Liver (tissue), 9 donors: Measurements from ENCODE around the gene THOC5. TPM values are rescaled to one million over a fixed set of nuclear protein-coding genes. Genes with fewer than 3 reads are reported as not detected.

Source experiments
- DNase-seq: peaks from one replicate; pipeline ENCODE4 v3.0.0-alpha.2; 2017; ENCODE audit warnings: low spot score
- H3K27ac ChIP-seq, 2 donors: one replicate each; pipeline ENCODE4 v1.7.0; 2013; ENCODE audit warnings: inconsistent platforms in 2 of 2, low read length in 2 of 2, control low read depth in 1 of 2, low read depth in 1 of 2, mild to moderate bottlenecking in 1 of 2
- H3K27me3 ChIP-seq, 4 donors: one replicate each; pipeline versions ENCODE4 v1.6.1 to v1.7.0; 2013; ENCODE audit warnings: low read length in 3 of 4, inconsistent platforms in 1 of 4, mild to moderate bottlenecking in 1 of 4, moderate library complexity in 1 of 4; ENCODE audit not compliant: control insufficient read depth in 4 of 4, insufficient read depth in 4 of 4
- H3K36me3 ChIP-seq, 4 donors: one replicate each; pipeline versions ENCODE4 v1.6.1 to v1.7.0; 2013; ENCODE audit warnings: low read length in 3 of 4, mild to moderate bottlenecking in 3 of 4, low read depth in 1 of 4, moderate library complexity in 1 of 4; ENCODE audit not compliant: control insufficient read depth in 4 of 4, insufficient read depth in 3 of 4
- H3K4me1 ChIP-seq, 4 donors: one replicate each; pipeline versions ENCODE4 v1.6.1 to v1.7.0; 2013; ENCODE audit warnings: low read length in 3 of 4, mild to moderate bottlenecking in 3 of 4, moderate library complexity in 1 of 4; ENCODE audit not compliant: control insufficient read depth in 4 of 4, insufficient read depth in 4 of 4
- H3K4me3 ChIP-seq, 3 donors: one replicate each; pipeline versions ENCODE4 v1.6.1 to v1.7.0; 2013; ENCODE audit warnings: low read length in 3 of 3, control low read depth in 1 of 3, low read depth in 1 of 3, mild to moderate bottlenecking in 1 of 3
- H3K9ac ChIP-seq, 2 donors: one replicate each; pipeline ENCODE4 v1.7.0; 2013; ENCODE audit warnings: low read length in 2 of 2, mild to moderate bottlenecking in 2 of 2, moderate library complexity in 2 of 2, control low read depth in 1 of 2, low read depth in 1 of 2
- H3K9me3 ChIP-seq, 4 donors: one replicate each; pipeline versions ENCODE4 v1.6.1 to v1.7.0; 2013; ENCODE audit warnings: low read length in 3 of 4; ENCODE audit not compliant: control insufficient read depth in 4 of 4
- CTCF ChIP-seq: fragments of 150-350 bp; IDR thresholded peaks from 2 replicates; pipeline ENCODE4 v1.5.1; 2017; ENCODE audit warnings: improper control_type of control experiment, low read depth, low read length; ENCODE audit not compliant: missing input control
- FOXA1 ChIP-seq: IDR thresholded peaks from 2 replicates; pipeline ENCODE4 v1.6.1; 2016; ENCODE audit warnings: antibody characterized with exemption
- FOXA2 ChIP-seq: IDR thresholded peaks from 2 replicates; pipeline ENCODE4 v1.6.1; 2016; ENCODE audit warnings: antibody characterized with exemption
- GABPA ChIP-seq, 2 donors: IDR thresholded peaks in 1 of 2; conservative IDR thresholded peaks in 1 of 2; 2 replicates each; pipeline ENCODE4 v1.6.1; 2016; ENCODE audit warnings: antibody characterized with exemption in 2 of 2, mild to moderate bottlenecking in 1 of 2, moderate library complexity in 1 of 2
- HNF4A ChIP-seq, 2 donors: conservative IDR thresholded peaks; 2 replicates each; pipeline ENCODE4 v1.6.1; 2016; ENCODE audit warnings: antibody characterized with exemption in 2 of 2, mild to moderate bottlenecking in 2 of 2
- HNF4G ChIP-seq: IDR thresholded peaks from 2 replicates; pipeline ENCODE4 v1.6.1; 2016; ENCODE audit warnings: antibody characterized with exemption
- NR2F2 ChIP-seq: IDR thresholded peaks from 2 replicates; pipeline ENCODE4 v1.6.1; 2016; ENCODE audit warnings: antibody characterized with exemption
- RXRA ChIP-seq, 2 donors: IDR thresholded peaks; 2 replicates each; pipeline ENCODE4 v1.6.1; 2017 to 2018; ENCODE audit warnings: antibody characterized with exemption in 2 of 2, mild to moderate bottlenecking in 1 of 2
- SP1 ChIP-seq: IDR thresholded peaks from 2 replicates; pipeline ENCODE4 v1.6.1; 2018; ENCODE audit warnings: antibody characterized with exemption, mild to moderate bottlenecking
- TAF1 ChIP-seq: conservative IDR thresholded peaks from 2 replicates; pipeline ENCODE4 v1.6.1; 2016; ENCODE audit warnings: antibody characterized with exemption, mild to moderate bottlenecking
- YY1 ChIP-seq: IDR thresholded peaks from 2 replicates; pipeline ENCODE4 v1.6.1; 2016; ENCODE audit warnings: antibody characterized with exemption, mild to moderate bottlenecking
- WGBS: extraction: QIAGEN DNeasy Blood & Tissue Kit; methylation state at CpG from one replicate; pipeline ENCODE4 v1.1.7; 2013; 5-methylcytosine and 5-hydroxymethylcytosine counted together
- polyA plus RNA-seq, 2 donors: library from polyadenylated mRNA; stranded (reverse) in 1 of 2; unstranded in 1 of 2; fragments of 200-250 nt in 1 of 2; fragments of >200 nt in 1 of 2; fragmentation: Nextera tagmentation in 1 of 2; extraction: Ambion mirVana in 1 of 2; gene quantifications; one replicate each; pipeline versions ENCODE4 v1.2.1 to v1.2.3, GENCODE V29; 2013 to 2015
- total RNA-seq, 2 donors: library from RNA; depleted of rRNA; stranded (reverse); fragments of >200 nt; gene quantifications; one replicate each; pipeline ENCODE4 v1.2.3, GENCODE V29; 2014
- TF ChIP-seq, protein P1 (sequence below): IDR thresholded peaks from 2 replicates; pipeline ENCODE4 v1.6.1; 2016; ENCODE audit warnings: antibody characterized with exemption
- TF ChIP-seq, protein P2 (sequence below): IDR thresholded peaks from 2 replicates; pipeline ENCODE4 v1.6.1; 2016; ENCODE audit warnings: antibody characterized with exemption
- TF ChIP-seq, protein P3 (sequence below): IDR thresholded peaks from 2 replicates; pipeline ENCODE4 v1.6.1; 2016; ENCODE audit warnings: antibody characterized with exemption, mild to moderate bottlenecking
- donor health status: healthy.
- donor health status: healthy.
- donor health status: healthy.
- donor health status: healthy.
- donor health status: healthy.

The THOC5 gene
- total and polyA plus RNA-seq, 4 donors = 7.4 to 25.1 (median 14.5) TPM

GRCh38 chr22:29477723-29478318 lies 75.7 kb downstream of the THOC5 start:
- Histone ChIP-seq H3K4me3 (no peak overlapping the region), H3K4me1 (peaks cover 9 to 18% (median 13%) of the 10 kb centered on the region in 4 donors), H3K27ac (no peak overlapping the region), H3K27me3 (peaks cover 0 to 8% (median 3%) of the 10 kb centered on the region in 4 donors), H3K9ac (no peak overlapping the region), H3K9me3 (peaks cover 0 to 2% (median 0%) of the 10 kb centered on the region in 4 donors), H3K36me3 (no peaks in the 10 kb centered on the region)
- 31% methylated on average over 4 of the region's 4 CpGs for WGBS
- TF ChIP-seq GABPA (IDR thresholded peaks at IDR 0.05 in 1 of 2, conservative IDR thresholded peaks at IDR 0.05 in 1 of 2) = no peak
- no peak for TF ChIP-seq YY1
- TF ChIP-seq, protein P1, sequence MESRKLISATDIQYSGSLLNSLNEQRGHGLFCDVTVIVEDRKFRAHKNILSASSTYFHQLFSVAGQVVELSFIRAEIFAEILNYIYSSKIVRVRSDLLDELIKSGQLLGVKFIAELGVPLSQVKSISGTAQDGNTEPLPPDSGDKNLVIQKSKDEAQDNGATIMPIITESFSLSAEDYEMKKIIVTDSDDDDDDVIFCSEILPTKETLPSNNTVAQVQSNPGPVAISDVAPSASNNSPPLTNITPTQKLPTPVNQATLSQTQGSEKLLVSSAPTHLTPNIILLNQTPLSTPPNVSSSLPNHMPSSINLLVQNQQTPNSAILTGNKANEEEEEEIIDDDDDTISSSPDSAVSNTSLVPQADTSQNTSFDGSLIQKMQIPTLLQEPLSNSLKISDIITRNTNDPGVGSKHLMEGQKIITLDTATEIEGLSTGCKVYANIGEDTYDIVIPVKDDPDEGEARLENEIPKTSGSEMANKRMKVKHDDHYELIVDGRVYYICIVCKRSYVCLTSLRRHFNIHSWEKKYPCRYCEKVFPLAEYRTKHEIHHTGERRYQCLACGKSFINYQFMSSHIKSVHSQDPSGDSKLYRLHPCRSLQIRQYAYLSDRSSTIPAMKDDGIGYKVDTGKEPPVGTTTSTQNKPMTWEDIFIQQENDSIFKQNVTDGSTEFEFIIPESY = no peak
- TF ChIP-seq HNF4G = no peak
- TF ChIP-seq, protein P2, sequence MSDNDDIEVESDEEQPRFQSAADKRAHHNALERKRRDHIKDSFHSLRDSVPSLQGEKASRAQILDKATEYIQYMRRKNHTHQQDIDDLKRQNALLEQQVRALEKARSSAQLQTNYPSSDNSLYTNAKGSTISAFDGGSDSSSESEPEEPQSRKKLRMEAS = no peak
- no peak for TF ChIP-seq FOXA2
- no peak for TF ChIP-seq CTCF
- TF ChIP-seq SP1 = no peak
- no peak for TF ChIP-seq NR2F2
- no peak for TF ChIP-seq TAF1
- no peak for TF ChIP-seq HNF4A (conservative IDR thresholded peaks at IDR 0.05)
- TF ChIP-seq RXRA (IDR thresholded peaks at IDR 0.05) = no peak
- no peak for TF ChIP-seq FOXA1
- TF ChIP-seq, protein P3, sequence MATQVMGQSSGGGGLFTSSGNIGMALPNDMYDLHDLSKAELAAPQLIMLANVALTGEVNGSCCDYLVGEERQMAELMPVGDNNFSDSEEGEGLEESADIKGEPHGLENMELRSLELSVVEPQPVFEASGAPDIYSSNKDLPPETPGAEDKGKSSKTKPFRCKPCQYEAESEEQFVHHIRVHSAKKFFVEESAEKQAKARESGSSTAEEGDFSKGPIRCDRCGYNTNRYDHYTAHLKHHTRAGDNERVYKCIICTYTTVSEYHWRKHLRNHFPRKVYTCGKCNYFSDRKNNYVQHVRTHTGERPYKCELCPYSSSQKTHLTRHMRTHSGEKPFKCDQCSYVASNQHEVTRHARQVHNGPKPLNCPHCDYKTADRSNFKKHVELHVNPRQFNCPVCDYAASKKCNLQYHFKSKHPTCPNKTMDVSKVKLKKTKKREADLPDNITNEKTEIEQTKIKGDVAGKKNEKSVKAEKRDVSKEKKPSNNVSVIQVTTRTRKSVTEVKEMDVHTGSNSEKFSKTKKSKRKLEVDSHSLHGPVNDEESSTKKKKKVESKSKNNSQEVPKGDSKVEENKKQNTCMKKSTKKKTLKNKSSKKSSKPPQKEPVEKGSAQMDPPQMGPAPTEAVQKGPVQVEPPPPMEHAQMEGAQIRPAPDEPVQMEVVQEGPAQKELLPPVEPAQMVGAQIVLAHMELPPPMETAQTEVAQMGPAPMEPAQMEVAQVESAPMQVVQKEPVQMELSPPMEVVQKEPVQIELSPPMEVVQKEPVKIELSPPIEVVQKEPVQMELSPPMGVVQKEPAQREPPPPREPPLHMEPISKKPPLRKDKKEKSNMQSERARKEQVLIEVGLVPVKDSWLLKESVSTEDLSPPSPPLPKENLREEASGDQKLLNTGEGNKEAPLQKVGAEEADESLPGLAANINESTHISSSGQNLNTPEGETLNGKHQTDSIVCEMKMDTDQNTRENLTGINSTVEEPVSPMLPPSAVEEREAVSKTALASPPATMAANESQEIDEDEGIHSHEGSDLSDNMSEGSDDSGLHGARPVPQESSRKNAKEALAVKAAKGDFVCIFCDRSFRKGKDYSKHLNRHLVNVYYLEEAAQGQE = no peak
- DNase-seq = no peak

- no peak overlapping the region for H3K4me3 ChIP-seq
- peaks cover 0 to 2% (median 0%) of the 10 kb centered on the region in 4 donors for H3K9me3 ChIP-seq
- no peak overlapping the region for H3K9ac ChIP-seq
- H3K27me3 ChIP-seq = peaks cover 0 to 8% (median 3%) of the 10 kb centered on the region in 4 donors
- TF ChIP-seq, protein P2 = no peak
- TF ChIP-seq, protein P3 = peak; percentile 27
- TF ChIP-seq CTCF (no peak), YY1 (no peak), HNF4G (no peak)
- H3K27ac ChIP-seq = no peak overlapping the region
- no peak for DNase-seq
- no peaks in the 10 kb centered on the region for H3K36me3 ChIP-seq
- peaks cover 7 to 14% (median 12%) of the 10 kb centered on the region in 4 donors for H3K4me1 ChIP-seq
- WGBS = 75% methylated on average over 6 of the region's 6 CpGs
These were observed 77.4 kb downstream of the THOC5 start for GRCh38 chr22:29476116-29476515.
